ENCODE results near the gene YBX2.

DNA sequence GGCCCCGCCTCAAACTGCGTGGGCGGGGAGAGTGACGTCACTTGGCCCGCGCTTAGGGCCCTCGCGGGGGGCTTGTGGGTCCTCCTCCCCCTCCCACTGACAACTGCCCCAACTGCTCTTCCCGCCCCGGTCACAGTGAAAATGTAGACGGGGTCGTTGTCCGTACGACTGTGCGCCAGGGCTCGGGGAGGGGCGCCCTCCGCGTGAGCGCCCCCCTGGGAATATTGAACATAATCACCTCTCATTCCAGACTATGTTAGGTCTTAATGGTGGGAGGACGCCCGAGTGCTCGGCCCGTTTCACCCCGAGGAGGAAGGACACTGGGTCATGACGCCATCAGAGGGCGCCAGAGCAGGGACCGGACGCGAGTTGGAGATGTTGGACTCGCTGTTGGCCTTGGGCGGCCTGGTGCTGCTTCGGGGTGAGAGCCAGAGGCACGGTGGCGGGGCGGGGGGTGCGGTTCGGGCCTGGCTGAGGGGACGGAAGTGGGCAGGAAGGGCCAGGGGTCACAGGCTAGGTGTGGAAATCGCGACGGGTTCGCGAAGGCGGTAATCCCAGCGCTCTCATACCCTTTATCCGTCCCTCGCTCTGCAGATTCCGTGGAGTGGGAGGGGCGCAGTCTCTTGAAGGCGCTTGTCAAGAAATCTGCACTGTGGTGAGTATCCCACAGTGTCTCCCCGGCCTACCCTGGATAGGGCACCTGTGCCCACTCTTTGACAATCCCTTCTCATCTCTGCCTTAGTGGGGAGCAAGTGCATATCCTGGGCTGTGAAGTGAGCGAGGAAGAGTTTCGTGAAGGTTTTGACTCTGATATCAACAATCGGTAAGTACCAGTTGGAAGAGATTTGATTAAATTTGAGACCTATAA, 42.0 kb downstream of the YBX2 start, which contains the start of gene ELP5:
- TF ChIP-seq, protein P1, sequence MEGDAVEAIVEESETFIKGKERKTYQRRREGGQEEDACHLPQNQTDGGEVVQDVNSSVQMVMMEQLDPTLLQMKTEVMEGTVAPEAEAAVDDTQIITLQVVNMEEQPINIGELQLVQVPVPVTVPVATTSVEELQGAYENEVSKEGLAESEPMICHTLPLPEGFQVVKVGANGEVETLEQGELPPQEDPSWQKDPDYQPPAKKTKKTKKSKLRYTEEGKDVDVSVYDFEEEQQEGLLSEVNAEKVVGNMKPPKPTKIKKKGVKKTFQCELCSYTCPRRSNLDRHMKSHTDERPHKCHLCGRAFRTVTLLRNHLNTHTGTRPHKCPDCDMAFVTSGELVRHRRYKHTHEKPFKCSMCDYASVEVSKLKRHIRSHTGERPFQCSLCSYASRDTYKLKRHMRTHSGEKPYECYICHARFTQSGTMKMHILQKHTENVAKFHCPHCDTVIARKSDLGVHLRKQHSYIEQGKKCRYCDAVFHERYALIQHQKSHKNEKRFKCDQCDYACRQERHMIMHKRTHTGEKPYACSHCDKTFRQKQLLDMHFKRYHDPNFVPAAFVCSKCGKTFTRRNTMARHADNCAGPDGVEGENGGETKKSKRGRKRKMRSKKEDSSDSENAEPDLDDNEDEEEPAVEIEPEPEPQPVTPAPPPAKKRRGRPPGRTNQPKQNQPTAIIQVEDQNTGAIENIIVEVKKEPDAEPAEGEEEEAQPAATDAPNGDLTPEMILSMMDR (IDR thresholded peaks at IDR 0.05 in 8 of 11, conservative IDR thresholded peaks at IDR 0.05 in 3 of 11): peak in 6 of 11 experiments; percentile 6 to 55 (median 33)
- peak; percentile 91 to 93 (median 91) for TF ChIP-seq POLR2AphosphoS5 (IDR thresholded peaks at IDR 0.05)

Measured in spleen (tissue), 7 donors.